SK-N-SH (cell line): ENCODE measurements around the gene SLC45A1.

Experiments used
- EP300 ChIP-seq, 2 experiments: IDR thresholded peaks; 2 replicates each; pipeline versions ENCODE4 v1.4.0 to v1.6.1; 2012; ENCODE audit warnings: borderline replicate concordance in 1 of 2, low read depth in 1 of 2, low read length in 1 of 2
- FOXM1 ChIP-seq: IDR thresholded peaks from 2 replicates; pipeline ENCODE4 v1.4.0; 2012; ENCODE audit warnings: low read depth, mild to moderate bottlenecking
- GABPA ChIP-seq: IDR thresholded peaks from 2 replicates; pipeline ENCODE4 v1.4.0; 2012; ENCODE audit warnings: low read depth, mild to moderate bottlenecking
- RFX5 ChIP-seq: IDR thresholded peaks from 2 replicates; pipeline ENCODE4 v1.6.1; 2012; ENCODE audit warnings: mild to moderate bottlenecking, improper control_type of control experiment, low read length
- RXRA ChIP-seq: IDR thresholded peaks from 2 replicates; pipeline ENCODE4 v1.4.0; 2012; ENCODE audit warnings: low read depth, mild to moderate bottlenecking, borderline replicate concordance
- TF ChIP-seq, protein P1 (sequence below): fragments of 200-600 bp; sonication (generic); IDR thresholded peaks from 2 replicates; pipeline ENCODE4 v1.6.1; 2017; ENCODE audit warnings: antibody characterized with exemption, mild to moderate bottlenecking, moderate library complexity

DNA sequence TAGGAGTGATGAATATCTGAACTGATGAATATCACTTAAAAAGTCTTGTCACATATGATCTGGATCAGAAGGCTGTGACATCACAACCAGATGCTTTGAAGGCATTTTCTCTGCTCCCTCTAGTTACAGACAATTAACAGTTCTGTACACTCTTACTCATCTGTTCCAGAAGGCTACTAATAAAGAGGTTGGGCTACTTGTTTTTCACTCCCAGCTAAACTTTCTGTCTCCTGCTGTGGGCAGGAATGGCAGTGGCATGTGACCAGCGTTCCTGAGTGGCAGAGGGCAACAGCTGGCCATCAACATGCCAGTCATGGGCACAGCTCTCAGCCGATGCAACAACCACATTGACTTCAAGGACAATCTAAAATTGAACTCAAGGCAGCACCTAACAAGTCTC is 66.7 kb downstream of the SLC45A1 start:
- TF ChIP-seq, protein P1, sequence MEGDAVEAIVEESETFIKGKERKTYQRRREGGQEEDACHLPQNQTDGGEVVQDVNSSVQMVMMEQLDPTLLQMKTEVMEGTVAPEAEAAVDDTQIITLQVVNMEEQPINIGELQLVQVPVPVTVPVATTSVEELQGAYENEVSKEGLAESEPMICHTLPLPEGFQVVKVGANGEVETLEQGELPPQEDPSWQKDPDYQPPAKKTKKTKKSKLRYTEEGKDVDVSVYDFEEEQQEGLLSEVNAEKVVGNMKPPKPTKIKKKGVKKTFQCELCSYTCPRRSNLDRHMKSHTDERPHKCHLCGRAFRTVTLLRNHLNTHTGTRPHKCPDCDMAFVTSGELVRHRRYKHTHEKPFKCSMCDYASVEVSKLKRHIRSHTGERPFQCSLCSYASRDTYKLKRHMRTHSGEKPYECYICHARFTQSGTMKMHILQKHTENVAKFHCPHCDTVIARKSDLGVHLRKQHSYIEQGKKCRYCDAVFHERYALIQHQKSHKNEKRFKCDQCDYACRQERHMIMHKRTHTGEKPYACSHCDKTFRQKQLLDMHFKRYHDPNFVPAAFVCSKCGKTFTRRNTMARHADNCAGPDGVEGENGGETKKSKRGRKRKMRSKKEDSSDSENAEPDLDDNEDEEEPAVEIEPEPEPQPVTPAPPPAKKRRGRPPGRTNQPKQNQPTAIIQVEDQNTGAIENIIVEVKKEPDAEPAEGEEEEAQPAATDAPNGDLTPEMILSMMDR: no peak
- no peak for TF ChIP-seq GABPA
- TF ChIP-seq EP300 (IDR thresholded peaks at IDR 0.05; ENCODE audit: borderline replicate concordance in 1 of 2, low read depth in 1 of 2, low read length in 1 of 2): no peak
- TF ChIP-seq RFX5: no peak
- TF ChIP-seq RXRA: no peak
- no peak for TF ChIP-seq FOXM1
